GM18526 (cell line): ENCODE data around the gene B3GAT2.

Experiments
- POLR2A ChIP-seq: IDR thresholded peaks from 3 replicates; pipeline ENCODE4 v1.6.1; 2011; ENCODE audit not compliant: insufficient read length; ENCODE audit errors: extremely low read depth

B3GAT2 gene, protein sequence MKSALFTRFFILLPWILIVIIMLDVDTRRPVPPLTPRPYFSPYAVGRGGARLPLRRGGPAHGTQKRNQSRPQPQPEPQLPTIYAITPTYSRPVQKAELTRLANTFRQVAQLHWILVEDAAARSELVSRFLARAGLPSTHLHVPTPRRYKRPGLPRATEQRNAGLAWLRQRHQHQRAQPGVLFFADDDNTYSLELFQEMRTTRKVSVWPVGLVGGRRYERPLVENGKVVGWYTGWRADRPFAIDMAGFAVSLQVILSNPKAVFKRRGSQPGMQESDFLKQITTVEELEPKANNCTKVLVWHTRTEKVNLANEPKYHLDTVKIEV

DNA sequence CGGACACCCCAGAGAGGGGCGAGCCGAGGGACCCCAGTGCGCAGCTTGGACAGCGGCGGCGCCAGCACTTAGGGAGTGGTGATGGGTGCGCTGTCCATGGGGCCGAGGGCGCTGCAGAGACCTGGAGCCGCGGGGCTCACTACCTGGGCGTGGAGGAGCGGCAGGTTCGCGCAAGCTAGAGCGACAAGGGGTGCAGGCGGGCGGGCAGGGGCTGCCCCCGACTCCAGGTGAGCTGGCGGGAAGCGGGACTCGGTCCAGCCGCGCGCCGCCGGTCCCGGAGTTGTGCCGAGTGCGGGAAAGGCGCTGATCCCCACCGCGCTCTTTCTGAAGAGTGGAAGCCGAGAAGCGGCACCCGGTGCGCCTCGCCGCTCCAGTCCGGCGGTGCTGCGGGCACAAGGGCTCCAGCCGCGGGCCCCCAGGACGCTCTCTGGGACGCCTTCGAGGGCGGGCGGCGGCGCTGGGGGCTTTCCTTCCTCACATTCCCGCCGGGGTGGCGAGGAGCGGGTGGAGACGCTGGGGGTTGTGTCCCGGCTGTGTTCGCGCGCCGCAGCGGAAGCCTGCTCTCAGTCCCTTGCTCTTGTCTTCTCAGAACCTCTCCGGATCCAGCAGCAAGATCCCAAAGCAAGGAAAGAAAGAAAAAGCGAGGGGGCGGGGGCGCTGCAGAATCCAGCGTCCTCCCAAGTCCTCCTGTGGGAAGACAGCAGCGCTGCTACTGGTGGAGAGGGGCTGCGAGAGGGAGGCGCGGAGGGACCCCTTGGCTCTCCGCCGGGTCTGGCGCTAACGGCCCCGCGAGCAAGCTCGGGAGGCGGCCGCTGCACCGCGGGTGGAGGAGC, at the start of gene B3GAT2:
Gene B3GAT2 (minus strand): TSS at position 610 of the 833 bp plus-strand sequence. CDS start 631 bp downstream, outside the sequence.
- no peak for TF ChIP-seq POLR2A

DNA sequence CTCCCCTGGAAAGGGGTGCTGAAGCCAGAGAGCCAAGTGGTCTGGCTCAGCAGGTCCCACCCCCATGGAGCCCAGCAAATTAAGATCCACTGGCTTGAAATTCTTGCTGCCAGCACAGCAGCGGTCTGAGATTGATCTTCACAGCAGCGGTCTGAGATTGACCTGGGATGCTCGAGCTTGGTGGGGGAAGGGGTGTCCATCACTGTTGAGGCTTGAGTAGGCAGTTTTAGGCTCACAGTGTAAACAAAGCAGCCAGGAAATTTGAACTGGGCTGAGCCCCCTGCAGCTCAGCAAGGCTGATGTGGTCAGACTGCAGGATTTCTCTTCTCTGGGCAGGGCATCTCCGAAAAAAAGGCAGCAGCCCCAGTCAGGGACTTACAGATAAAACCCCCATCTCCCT, 41.3 kb upstream of the B3GAT2 start:
- TF ChIP-seq POLR2A, result no peak

DNA sequence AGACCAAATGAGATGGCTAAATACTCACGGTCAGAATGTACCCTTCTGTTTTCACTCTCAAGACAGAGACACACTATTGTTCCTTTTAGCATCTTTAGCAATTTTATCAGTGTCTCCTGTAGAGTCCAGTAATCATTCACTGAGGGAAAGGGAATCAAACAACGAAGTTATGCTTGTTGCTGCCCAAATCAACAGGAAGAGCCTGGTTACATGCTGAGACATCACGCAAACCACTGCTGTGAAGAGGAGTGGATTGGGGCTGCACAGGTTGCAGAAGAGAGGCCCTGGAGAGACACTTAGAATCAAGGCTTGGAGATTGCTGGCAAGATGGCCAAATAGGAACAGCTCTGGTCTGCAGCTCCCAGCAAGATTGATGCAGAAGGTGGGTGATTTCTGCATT, 40.5 kb upstream of the B3GAT2 start:
- no peak for TF ChIP-seq POLR2A

DNA sequence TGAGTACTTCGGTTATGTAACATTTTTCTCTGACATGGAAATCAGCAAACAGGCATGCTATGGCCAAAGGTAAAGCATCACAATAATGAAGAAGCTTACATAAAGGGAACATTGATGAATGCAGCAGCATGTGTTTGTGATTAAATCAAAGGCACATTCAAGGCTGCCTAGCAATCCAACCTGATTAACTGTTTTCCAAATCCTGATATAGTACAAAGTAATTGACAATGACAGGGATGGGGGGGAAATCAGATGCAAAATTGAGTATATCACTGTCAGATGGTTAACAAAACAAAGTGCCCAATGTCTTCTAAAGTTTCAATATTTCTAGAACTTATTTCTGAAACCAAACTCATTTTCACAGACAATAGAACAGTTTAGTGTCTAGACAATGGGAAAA, 39.2 kb upstream of the B3GAT2 start:
- TF ChIP-seq POLR2A, result no peak

DNA sequence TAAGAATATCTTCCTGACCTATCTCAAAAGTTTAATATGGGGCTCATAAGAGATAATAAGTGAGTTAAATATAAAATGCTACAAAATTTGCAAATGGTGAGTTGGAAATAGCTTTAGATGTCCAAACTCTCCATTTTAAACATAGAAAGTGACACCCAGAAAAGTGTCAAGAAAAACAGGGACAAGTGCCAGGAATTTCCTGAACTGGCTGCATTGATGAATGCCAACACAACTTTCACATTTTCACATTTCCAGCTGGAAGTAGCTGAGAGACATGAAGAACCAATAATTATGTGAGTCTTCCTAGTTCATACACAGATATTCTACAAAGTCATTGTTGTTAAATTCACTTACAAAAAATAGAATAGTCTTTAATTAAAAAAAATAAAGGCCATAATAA, 38.6 kb upstream of the B3GAT2 start:
- TF ChIP-seq POLR2A, result no peak

DNA sequence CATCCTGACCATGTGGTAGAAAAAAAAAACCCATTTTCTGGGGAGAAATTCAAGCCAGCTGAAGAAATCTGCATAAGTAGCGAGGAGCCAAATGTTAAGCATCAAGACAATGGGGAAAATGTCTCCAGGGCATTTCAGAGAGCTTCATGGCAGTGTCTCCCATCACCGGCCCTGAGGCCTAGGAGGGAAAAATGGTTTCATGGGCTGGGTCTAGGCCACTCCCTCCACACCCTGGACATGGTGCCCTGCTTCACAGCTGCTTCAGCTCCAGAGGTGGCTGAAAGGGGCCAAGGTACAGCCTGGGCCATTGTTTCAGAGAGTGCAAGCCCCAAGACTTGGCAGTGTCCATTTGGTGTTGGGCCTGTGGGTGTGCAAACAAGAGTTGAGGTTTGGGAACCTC, 34.4 kb upstream of the B3GAT2 start:
- no peak for TF ChIP-seq POLR2A

DNA sequence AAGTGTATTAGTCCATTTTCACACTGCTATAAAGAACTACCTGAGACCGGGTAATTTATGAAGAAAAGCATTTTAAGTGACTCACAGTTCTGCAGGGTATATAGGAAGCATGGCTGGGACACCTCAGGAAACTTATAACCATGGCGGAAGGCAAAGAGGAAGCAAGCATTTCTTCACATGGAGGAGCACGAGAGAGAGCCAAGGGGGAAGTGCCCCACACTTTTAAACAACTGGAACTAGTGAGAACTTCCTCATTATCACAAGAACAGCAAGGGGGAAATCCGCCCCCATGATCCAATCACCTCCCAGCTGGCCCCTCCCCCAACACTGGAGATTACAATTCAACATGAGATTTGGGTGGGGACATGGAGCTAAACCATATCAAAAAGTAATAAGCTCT, 28.3 kb upstream of the B3GAT2 start:
- no peak for TF ChIP-seq POLR2A

DNA sequence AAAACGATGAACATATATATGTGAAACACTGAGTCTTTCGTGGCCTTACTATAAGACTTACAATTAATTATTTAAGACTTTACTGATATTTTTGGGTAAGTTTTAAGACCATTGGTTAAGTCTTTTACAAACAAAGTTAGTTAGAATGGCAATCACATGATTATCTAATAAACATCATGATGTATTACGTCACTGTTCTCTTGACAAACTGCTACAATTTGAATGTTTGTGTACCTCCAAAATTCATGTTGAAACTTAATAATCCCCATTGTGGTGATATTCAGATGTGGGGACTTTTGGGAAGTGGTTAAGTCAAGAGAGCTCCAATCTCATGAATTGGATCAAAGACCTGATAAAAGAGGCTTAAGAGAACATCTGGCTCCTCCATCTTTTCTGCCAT, 25.9 kb upstream of the B3GAT2 start:
- no peak for TF ChIP-seq POLR2A

DNA sequence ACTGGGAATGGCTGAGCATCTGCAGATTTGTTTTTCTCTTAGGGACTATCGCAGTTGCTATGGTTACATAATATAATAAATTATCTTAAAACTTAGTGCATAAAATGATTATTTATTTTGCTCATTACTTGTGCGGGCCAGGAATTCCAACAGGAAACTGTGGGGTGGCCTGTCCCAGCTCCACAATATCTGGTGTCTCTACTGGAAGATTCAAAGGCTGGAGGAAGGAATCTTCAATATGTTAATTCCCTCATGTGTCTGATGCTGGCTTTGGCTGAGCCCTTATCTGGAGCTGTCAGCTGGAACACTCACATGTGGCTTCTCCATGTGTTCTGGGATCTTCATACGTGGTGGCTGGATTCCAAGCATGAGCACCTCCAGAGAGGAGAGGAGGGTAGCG, 23.9 kb upstream of the B3GAT2 start:
- TF ChIP-seq POLR2A, result no peak

DNA sequence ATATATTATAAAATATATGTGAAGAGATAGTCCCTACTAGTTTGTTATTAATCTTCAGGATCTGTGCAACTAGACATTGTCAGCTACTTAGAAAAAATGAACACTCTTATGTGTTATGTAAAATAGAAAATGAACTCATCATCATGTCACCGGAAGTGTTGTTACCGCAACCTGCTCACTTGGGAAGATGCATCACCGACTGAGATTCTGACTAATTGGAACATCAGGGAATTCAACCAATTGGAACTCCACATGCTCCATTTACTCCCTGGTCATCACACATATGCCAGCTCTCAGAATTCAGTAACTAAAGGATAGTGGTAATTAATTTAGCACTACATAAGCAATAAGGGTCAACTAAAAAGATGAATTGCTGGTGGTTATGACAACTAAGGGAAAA, 16.7 kb upstream of the B3GAT2 start:
- TF ChIP-seq POLR2A, result no peak

DNA sequence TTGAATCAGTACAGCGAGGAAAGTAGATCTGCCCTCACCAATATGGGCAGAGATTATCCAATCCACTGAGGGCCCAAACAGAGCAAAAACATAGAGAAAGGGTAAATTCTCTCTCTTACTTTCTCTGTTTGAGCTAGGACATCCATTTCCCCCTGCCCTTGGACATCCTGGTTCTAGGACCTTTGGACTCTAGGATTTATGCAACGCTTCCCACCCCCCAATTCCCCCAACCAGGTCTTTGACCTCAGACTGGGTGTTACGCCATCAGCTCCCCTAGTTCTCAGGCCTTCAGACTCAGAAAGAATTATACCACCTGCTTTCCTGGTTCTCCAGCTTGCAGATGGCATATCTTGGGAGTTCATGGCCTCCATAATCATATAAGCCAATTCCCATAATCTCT, 10.2 kb upstream of the B3GAT2 start:
- TF ChIP-seq POLR2A, result no peak

DNA sequence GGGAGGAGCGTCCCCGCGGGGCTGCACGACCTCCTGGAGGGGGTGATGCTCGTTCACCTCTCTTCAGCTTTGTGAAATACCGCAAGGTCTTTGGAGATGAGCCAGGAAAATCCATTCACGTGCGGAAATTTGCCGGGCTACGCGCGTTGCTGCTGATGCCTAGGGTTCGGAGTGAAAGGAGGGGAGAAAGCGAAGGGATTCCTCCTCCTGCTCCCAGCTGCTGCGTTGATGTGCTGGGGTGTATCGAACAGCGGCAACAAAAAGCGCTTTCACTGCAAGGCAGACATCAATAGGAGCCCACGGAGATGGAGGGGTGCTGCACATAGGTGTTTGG, 391 bp upstream of the B3GAT2 start:
- no peak for TF ChIP-seq POLR2A

DNA sequence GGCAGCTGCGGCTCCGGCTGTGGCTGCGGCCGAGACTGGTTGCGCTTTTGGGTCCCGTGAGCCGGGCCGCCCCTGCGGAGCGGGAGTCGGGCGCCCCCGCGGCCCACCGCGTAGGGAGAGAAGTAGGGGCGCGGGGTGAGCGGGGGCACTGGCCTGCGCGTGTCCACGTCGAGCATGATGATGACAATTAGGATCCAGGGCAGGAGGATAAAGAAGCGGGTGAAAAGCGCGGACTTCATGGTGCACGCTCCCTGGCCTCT, 739 bp downstream of the B3GAT2 start:
- no peak for TF ChIP-seq POLR2A

DNA sequence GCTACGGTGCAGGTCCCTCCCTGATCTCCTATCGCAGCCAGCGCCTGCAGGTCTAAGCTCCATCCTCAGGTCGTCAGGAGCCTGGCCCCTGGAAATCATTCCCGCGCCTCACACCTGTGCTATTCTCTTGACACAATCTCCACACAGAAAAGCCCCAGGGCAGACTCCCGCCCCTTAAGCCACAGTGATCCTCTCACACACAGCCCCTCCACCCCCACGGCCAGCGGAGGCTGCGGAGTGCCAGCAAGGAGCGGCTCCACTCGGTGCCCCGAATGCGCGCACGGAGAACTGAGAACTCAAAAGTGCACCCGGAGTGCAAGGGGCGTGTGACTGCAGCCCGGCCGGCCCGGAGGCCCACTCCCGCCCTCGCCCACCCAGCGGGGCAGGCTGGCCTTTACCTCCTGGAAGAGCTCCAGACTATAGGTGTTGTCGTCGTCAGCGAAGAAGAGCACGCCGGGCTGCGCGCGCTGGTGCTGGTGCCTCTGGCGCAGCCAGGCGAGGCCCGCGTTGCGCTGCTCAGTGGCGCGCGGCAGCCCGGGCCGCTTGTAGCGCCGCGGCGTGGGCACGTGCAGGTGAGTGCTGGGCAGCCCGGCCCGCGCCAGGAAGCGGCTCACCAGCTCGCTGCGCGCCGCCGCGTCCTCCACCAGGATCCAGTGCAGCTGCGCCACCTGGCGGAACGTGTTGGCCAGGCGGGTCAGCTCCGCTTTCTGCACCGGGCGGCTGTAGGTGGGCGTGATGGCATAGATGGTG, 1.2 kb downstream of the B3GAT2 start:
- no peak for TF ChIP-seq POLR2A

DNA sequence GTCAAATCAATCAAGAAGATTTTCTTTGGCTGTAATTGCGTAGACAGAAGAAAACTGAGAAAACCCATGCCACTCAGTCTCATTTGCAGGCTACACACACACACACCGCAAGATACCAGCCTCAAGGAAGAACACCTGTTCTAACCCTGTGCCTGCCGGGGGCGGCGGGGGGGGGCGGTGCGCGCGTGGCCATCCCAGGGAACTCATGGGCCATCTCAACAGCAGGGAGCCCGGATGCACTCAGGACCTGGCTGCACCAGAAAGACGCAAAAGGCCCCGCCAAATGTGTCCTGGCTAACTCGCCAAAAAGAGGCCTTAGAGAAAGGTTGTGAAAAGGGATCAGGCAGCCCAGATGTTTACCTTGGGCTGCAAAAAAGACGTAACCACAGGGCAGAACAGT, 2.1 kb downstream of the B3GAT2 start:
- TF ChIP-seq POLR2A, result no peak

DNA sequence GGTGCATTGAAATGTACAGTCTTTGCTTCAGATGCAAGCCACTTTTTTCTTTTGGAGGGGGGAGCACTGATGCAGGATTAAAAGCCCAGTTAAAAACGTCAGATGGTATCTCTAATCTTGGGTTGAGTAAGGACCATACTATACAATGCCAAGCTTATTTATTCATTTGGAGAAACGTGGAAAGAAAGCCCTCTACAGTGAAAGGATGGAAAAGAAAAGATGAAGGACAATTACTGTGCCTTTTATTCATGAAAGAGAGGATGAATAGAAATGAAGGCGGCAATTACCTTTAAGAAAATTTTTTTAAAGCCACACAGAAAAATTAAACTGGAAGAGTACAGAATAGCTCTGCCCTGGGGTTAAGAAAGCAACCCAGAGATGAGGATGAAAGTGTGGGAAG, 2.7 kb downstream of the B3GAT2 start:
- TF ChIP-seq POLR2A, result no peak

DNA sequence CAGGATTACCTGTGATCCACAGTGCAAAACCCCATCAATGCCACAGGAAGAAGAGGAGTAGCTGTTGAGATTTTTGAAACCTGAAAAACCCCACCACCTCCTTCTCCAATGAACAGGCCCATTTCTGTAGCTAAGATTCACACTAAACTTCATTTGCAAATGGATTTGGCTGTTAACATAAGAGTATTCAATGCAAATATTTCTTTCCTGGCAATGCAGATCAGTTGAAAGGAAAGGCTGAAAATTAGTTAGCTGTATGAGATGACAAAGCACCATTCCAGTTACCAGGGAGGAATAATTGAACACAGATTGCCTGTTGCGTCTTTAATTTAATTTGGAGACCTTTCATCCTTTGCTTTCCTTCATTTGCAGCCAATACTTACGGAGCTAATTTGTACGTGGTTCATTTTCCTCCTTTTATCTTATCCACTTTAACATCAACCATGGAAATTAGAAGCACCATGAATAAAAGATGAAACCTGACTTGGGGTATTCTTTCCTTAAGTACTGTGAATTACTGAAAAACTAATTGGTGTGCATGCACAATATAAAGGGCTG, 4.2 kb downstream of the B3GAT2 start:
- no peak for TF ChIP-seq POLR2A

DNA sequence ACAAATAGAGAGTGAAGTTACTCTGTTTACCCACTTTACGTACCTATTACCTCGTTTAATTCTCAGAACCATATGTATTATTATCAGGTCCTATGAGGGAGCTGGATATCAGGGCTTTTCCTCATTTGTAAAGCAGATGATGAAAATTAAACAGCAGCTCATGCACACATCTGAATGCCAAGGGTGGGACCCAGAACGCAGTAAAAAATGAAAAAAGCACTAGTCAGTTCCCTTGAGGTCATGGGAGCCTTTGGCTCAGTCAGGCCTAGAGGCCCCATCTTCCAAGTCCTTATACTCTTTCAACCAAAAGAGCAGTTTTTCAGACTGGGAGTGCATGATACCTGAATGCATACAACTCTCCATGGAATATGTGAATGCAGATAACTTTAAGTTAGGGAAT, 23.0 kb downstream of the B3GAT2 start:
- no peak for TF ChIP-seq POLR2A
